GM12878 (cell line): ENCODE measurements around the gene OR6P1.

ENCODE experiments used
- HDGF ChIP-seq: fragments of 450-650 bp; IDR thresholded peaks from 2 replicates; pipeline ENCODE4 v1.6.1; 2016; ENCODE audit warnings: antibody characterized with exemption
- NFXL1 ChIP-seq: fragments of 450-650 bp; IDR thresholded peaks from 2 replicates; pipeline ENCODE4 v1.6.1; 2017; ENCODE audit warnings: antibody characterized with exemption, mild to moderate bottlenecking, borderline replicate concordance
- POLR2A ChIP-seq: IDR thresholded peaks from 2 replicates; pipeline ENCODE4 v1.6.1; 2011; ENCODE audit warnings: low read depth, mild to moderate bottlenecking, low read length
- USF2 ChIP-seq: IDR thresholded peaks from 2 replicates; pipeline ENCODE4 v1.6.1; 2011; ENCODE audit warnings: low read depth, low read length, improper control_type of control experiment, borderline replicate concordance
- ZNF24 ChIP-seq: fragments of 450-650 bp; IDR thresholded peaks from 2 replicates; pipeline ENCODE4 v1.6.1; 2017; ENCODE audit warnings: antibody characterized with exemption, mild to moderate bottlenecking

GRCh38 chr1:158583962-158584361 is 13.6 kb upstream of the OR6P1 start:
- TF ChIP-seq NFXL1 (no peak), ZNF24 (no peak), HDGF (no peak), USF2 (no peak), POLR2A (no peak)
